Stimulated activated CD4-positive, alpha-beta T cell treated with anti-CD3 and anti-CD28 coated beads, Interleukin-1b, Interleukin-23, amount 100 ng/mL, for 48 hours (primary cell): ENCODE measurements around the gene ZSWIM6.

ENCODE experiments used
- DNase-seq: peaks from one replicate; pipeline ENCODE4 v3.0.0-alpha.2; 2020

Gene ZSWIM6

GRCh38 chr5:61307611-61308010 lies 24.4 kb upstream of the ZSWIM6 start:
- no peak for DNase-seq

GRCh38 chr5:61308712-61309111 lies 23.3 kb upstream of the ZSWIM6 start:
- DNase-seq = no peak

DNA sequence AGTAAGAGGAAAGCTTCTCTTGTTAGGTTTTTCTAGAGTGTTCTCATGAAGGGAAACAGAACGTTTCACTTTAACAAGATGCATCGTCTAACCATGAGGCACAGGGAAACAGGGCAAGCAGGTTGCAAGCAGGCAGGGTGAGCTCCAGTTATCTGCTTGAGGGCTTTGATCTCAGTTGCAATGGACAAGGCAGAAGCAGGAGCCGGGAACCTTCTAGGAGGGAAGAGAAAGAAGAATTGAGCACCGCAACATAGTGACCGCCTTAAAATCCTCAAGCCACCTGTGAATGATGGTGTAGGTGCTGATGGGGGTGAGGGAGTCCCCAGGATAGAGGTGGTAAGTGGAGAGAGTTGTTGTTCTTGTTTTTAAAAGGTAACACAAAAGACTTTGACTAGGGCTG lies 22.9 kb upstream of the ZSWIM6 start:
- no peak for DNase-seq

DNA sequence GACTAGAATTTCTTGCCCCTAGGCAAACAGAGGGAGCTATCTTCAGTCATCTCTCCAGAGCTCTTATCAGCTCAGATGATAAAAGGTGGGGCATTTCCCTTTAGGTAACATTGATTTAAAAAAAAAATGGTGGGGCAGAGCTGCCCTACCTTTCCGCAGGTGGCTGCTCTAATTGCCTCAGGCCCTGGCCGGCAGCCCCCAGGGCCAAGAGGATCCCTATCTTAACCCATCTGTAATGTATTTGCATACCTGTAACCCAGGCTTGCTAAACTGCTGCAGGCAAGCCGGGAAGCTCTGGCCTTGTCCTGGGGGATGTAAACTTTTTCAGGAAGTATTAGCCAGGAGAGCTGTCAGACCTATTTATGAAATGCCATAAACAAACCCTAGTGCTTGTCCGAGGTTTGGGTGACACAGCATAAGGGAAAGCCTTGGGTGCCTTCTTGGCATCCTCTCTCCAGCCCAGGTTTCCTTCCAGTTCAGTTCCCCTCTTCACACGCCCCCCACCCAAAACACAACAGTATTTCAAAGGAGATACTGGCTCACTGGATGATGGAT lies 20.9 kb upstream of the ZSWIM6 start:
- no peak for DNase-seq

GRCh38 chr5:61311836-61312808 lies 19.9 kb upstream of the ZSWIM6 start:
- no peak for DNase-seq

DNA sequence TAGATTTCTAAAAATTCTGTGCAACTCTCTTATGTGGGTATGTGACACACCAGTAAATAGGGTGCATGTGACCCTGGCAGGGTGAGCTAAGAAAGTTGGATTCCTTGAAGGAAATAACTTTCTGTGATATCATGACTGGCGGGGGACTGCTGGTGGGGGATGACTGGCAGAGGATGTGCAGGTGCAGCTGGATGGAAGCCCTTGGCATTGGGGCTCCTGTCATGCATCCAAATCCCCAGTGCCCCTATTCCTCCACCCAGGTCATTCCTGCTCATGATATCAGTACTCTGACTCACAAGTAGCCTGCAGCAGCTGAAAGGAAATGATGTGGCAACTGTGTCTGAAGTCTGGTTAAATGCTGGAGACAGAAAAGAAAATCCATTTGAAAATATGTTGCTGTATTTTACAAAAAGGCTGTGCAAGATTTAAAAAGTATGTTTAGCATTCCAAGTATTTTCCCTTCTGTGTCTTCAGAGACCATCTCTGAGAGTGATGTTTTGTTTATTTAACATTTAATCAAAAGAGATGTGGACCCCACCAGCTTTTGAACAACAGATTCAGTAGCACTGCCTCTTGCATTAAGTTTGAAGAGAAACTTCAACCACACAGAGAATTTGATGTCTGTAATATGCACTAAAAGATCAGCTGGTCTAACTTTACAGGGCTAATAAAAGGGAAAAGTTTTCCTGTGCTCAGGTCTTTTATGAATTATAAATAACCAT lies 17.9 kb upstream of the ZSWIM6 start:
- no peak for DNase-seq

- no peak for DNase-seq
These were observed 13.7 kb upstream of the ZSWIM6 start for GRCh38 chr5:61318376-61318775.

DNA sequence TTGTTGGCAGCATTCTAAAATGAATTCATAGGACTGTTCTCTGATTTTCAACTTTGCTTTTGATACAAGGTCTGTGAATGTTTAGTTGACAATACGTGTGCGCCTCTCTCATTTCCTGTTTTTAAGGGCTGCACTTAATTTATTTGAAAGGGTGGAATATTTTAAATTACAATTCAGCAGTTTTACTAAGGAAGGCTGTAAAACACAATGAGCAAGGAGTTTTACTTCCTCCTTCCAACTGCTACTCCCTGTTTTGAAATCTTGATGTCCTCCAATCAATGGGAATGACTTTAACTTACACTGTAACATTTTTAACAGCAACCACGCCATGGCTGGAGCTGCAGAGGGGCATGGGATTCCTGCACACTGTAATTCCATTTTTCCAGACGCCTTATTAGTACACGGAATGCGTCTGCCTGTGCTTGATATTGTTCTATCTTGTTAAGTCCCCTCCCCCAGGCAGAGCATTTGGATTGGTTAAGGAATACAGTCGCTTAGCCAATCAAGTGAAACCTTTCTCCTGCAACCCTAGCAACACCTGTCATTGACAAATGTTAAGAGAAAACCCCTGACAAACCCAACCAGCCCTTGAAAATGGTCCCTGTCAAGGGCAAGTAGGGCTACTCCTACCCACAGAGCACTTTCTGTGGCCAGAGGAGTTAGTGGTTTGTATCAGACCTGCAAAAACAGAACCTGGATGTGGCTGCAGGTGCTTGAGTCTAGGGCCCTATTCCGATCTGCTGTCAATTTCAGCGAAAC lies 12.5 kb upstream of the ZSWIM6 start:
- no peak for DNase-seq

GRCh38 chr5:61320860-61321259 lies 11.2 kb upstream of the ZSWIM6 start:
- no peak for DNase-seq

- DNase-seq = no peak
These were observed 10.4 kb upstream of the ZSWIM6 start for GRCh38 chr5:61321669-61322068.

DNA sequence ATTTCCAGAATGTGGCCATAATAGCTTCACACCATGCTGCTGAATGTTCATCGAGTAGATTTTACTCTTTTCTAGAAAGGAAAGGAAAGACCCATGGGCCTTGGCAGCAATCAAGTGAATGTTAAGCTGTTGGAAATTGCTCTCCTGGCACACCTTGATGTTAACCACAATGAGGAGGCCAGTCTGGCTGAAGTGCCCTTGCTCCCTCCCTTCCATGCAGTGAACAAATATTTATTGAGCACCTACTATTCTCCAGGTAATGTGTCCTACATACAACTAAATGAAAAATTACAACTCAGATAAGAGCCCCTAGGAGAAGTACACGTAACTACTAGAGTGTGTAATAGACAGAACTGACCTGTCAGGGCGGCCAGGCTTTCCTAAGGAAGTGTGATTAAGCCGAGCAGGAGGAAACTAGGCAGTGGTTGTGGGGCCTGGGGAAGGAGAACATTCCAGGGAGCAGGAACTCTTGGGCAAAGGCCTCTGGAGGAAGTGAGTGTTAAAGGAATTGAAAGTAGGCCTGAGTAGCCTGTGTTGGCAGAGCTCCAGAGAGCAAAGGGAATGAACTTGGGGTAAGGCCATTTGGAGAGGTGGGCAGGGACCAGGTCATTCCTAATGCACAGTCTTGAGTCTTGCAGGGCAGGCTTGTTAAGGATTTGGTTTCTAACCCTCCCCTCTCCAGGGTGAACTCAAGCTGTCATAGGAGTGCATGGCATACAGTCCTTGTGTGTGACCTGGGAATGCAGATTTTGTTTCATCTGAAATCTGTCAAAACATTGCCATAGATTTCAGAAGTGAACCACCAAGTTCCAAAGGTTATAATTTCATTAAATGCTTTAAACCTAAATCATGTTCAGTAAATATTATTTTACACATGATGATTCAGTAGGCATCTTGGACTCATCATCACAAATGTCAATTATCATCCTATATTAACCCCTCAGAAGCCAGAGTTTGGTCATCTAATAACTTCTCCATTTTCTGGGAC lies 9.0 kb upstream of the ZSWIM6 start:
- DNase-seq = no peak

- DNase-seq = peak; percentile 9
These were observed 4.0 kb upstream of the ZSWIM6 start for GRCh38 chr5:61327760-61328753.

- DNase-seq = no peak
These were observed 3.1 kb upstream of the ZSWIM6 start for GRCh38 chr5:61328791-61329549.

DNA sequence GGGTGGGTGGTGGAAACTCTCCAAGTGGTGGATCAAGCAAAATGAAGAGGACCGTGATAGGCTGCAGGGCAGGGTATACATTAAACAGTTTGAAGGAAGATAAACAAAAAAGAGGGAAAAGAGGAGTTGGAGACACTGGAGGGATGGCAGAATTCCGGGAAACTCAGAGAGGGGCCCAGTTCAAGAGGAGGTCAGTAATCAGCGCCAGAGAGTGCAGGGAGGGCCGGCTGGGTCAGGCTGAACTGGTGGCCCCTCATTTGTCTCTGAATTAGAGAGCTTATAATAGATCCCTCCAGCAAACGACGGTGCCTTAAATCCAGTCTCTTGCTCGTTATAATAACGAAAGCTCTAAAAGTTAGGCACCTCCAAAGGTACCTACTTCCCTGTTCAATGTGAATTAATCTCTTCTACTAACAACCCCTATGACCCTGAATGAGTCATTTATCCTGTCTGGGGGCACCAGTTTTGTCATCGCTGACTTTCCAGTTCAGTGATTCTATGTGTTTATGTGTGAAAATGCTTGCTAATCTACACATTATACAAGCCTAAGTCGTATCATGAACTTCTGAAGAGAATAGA lies 2.4 kb upstream of the ZSWIM6 start:
- DNase-seq = peak; percentile 30

DNA sequence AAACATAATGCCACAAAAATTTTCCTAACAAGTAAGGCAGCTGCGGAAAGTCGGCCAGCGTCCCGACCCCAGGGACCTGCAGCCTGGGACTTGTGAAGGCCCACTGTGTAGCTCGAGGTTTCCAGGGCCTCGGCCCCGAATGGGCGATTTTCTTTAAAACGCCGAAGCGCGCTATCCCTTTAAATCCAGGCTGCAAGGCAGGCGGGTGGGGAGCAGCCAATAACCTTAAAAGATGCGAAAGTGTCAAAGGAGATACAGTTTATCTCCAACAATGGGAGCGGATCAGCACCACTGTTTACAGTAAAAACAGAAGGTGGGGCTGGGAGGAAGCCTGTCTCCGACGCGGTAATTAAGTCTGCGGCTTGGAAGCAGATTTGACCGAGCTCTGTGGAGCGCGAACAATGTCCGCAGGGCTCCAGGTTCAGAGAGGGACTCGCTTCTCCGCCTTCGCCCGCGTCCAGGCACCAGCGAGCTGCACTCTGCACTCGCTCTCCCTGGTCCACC lies 1.7 kb upstream of the ZSWIM6 start:
- peak; percentile 3 for DNase-seq

DNA sequence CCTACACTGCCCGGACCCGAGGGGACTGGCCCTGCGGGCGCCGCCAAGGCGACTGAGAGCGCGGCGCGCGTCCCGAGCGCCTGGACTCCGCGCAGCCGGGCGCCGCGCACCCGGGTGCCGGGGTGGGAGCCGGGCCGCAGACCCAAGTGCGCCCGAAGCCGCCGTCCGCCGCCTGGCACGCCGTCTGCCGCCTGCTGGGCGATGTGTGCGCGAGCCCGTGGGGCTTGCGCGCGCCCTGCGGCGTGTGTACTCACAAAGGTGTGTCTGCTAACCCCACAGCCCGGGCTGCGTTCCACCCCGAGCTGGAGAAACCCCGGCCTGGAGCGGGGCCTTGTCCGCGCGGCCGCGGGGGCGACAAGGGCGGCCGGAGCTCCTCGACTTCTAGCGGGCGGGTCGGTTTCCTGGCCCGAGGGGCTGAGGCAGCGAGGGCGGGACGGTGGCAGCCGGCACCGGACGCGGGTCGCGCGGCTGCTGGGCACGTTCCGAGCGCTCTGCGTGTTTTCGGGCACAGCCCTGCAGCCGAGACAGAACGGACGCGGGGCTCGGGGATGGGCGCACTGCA lies 1.1 kb upstream of the ZSWIM6 start:
- peak; percentile 65 for DNase-seq

DNA sequence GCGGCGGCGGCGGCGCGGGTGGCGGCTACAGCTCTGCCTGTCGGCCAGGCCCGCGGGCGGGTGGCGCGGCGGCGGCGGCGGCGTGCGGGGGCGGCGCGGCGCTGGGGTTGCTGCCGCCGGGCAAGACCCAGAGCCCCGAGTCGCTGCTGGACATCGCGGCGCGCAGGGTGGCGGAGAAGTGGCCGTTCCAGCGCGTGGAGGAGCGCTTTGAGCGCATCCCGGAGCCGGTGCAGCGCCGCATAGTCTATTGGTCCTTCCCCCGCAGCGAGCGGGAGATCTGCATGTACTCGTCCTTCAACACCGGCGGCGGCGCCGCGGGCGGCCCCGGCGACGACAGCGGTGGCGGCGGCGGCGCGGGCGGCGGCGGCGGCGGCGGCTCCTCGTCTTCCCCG lies 296 bp downstream of the ZSWIM6 start:
- no peak for DNase-seq

- peak; percentile 26 for DNase-seq
These were observed 828 bp downstream of the ZSWIM6 start for GRCh38 chr5:61332851-61333320.
